HCT116 (cell line): ENCODE results near the gene HCRTR1. TPM values are rescaled to one million over a fixed set of nuclear protein-coding genes. Genes with fewer than 3 reads are reported as not detected.

ENCODE experiments used
- ATAC-seq: fragments of 200-7000 bp; cut with Tn5 transposase; 2 replicates; pipeline ENCODE4 v1.9.1; 2020; ENCODE audit warnings: mild to moderate bottlenecking, moderate library complexity
- BruUV-seq: library from RNA; stranded (reverse); fragments of 400-500 nt; replicated peaks from 2 replicates; lab custom pipeline; 2021; lab: Mats Ljungman, UMichigan
- CTCF ChIA-PET: fragments of 300-600 bp; sonication (Branson Sonifier 250); formaldehyde crosslinking; loops from one replicate; lab custom pipeline; 2021; ENCODE audit warnings: antibody characterized with exemption; lab: Charles Lee
- POLR2A ChIA-PET: fragments of 300-600, 350-600 bp; sonication (Branson Sonifier 250); formaldehyde crosslinking; loops from one replicate; lab custom pipeline; 2021; ENCODE audit warnings: antibody characterized with exemption; lab: Charles Lee
- RAD21 ChIA-PET, 2 experiments: fragments of 300-600 bp; sonication (Branson Sonifier 250); formaldehyde crosslinking; loops; one replicate each; lab custom pipeline; 2023; ENCODE audit warnings: low total read pairs in 2 of 2; ENCODE audit not compliant: uncharacterized antibody in 2 of 2, unreplicated experiment in 2 of 2, low non-redundant PET in 1 of 2; lab: Charles Lee
- DNase-seq: peaks from one replicate; pipeline ENCODE4 v3.0.0-alpha.2; 2010; ENCODE audit warnings: low read depth, low spot score
- H2AFZ ChIP-seq: fragments of 200-600 bp; shearing (Covaris generic), sonication (generic); 2 replicates; pipeline ENCODE4 v1.6.1; 2017; ENCODE audit warnings: low read depth, mixed run types, mixed read lengths, antibody characterized with exemption, low read length; ENCODE audit not compliant: poor library complexity, severe bottlenecking
- H3K27ac ChIP-seq: 2 replicates; pipeline ENCODE4 v1.5.1; 2012; ENCODE audit warnings: low read depth, low read length
- H3K27me3 ChIP-seq: fragments of 200-600 bp; sonication (generic); 2 replicates; pipeline ENCODE4 v1.6.1; 2016; ENCODE audit warnings: mixed run types, low read length, mixed read lengths; ENCODE audit not compliant: insufficient read depth
- H3K36me3 ChIP-seq, 2 experiments: fragments of 200-500 bp in 1 of 2; fragments of 200-600 bp in 1 of 2; sonication (Bioruptor generic) in 1 of 2; sonication (generic) in 1 of 2; 2 replicates each; pipeline versions ENCODE4 v1.5.1 to v1.6.1; 2014 to 2016; ENCODE audit warnings: low read length in 2 of 2, inconsistent platforms in 1 of 2, mixed read lengths in 1 of 2, mixed run types in 1 of 2; ENCODE audit not compliant: insufficient read depth in 2 of 2, control insufficient read depth in 1 of 2
- H3K4me1 ChIP-seq, 2 experiments: fragments of 200-600 bp in 1 of 2; sonication (generic) in 1 of 2; 2 replicates each; pipeline versions ENCODE4 v1.5.1 to v1.6.1; 2012 to 2017; ENCODE audit warnings: low read length in 2 of 2, inconsistent platforms in 1 of 2, mild to moderate bottlenecking in 1 of 2, mixed read lengths in 1 of 2, mixed run types in 1 of 2, moderate library complexity in 1 of 2; ENCODE audit not compliant: insufficient read depth in 2 of 2, control insufficient read depth in 1 of 2
- H3K4me2 ChIP-seq: fragments of 200-600 bp; sonication (generic); 2 replicates; pipeline ENCODE4 v1.6.1; 2017; ENCODE audit warnings: mixed run types, low read length, mixed read lengths
- H3K4me3 ChIP-seq, 2 experiments: fragments of 200-600 bp in 1 of 2; sonication (generic) in 1 of 2; replicated peaks in 1 of 2; 2 replicates each; pipeline ENCODE4 v1.5.1; 2011 to 2016; ENCODE audit warnings: low read length in 2 of 2, control low read depth in 1 of 2, low read depth in 1 of 2, mild to moderate bottlenecking in 1 of 2, mixed read lengths in 1 of 2, mixed run types in 1 of 2
- H3K79me2 ChIP-seq: fragments of 200-600 bp; sonication (generic); 2 replicates; pipeline ENCODE4 v1.6.1; 2017; ENCODE audit warnings: mild to moderate bottlenecking, mixed run types, low read length, moderate library complexity, mixed read lengths; ENCODE audit not compliant: insufficient read depth
- H3K9ac ChIP-seq: fragments of 200-600 bp; sonication (generic); 2 replicates; pipeline ENCODE4 v1.6.1; 2016; ENCODE audit warnings: low read length, mixed read lengths
- H3K9me2 ChIP-seq: fragments of 200-600 bp; sonication (generic), shearing (Covaris generic); 2 replicates; pipeline ENCODE4 v1.6.1; 2017; ENCODE audit warnings: mixed run types, mild to moderate bottlenecking, moderate library complexity; ENCODE audit not compliant: insufficient read depth
- H3K9me3 ChIP-seq, 2 experiments: fragments of 200-500 bp in 1 of 2; fragments of 200-600 bp in 1 of 2; sonication (Bioruptor generic) in 1 of 2; sonication (generic) in 1 of 2; 2 replicates each; pipeline ENCODE4 v1.6.1; 2014 to 2017; ENCODE audit warnings: low read length in 2 of 2, mixed read lengths in 2 of 2, inconsistent platforms in 1 of 2, low read depth in 1 of 2, mild to moderate bottlenecking in 1 of 2, mixed run types in 1 of 2, moderate library complexity in 1 of 2; ENCODE audit not compliant: control insufficient read depth in 1 of 2, insufficient read depth in 1 of 2
- H4K20me1 ChIP-seq: fragments of 200-600 bp; sonication (generic), shearing (Covaris generic); 2 replicates; pipeline ENCODE4 v1.6.1; 2017; ENCODE audit warnings: mixed run types, mild to moderate bottlenecking, moderate library complexity; ENCODE audit not compliant: insufficient read depth
- CBX3 ChIP-seq: IDR thresholded peaks from 2 replicates; pipeline ENCODE4 v1.6.1; 2012; ENCODE audit warnings: low read depth
- CEBPB ChIP-seq: IDR thresholded peaks from 2 replicates; pipeline ENCODE4 v1.6.1; 2012; ENCODE audit warnings: low read depth
- EGR1 ChIP-seq: IDR thresholded peaks from 2 replicates; pipeline ENCODE4 v1.6.1; 2012; ENCODE audit warnings: low read depth
- ELF1 ChIP-seq: IDR thresholded peaks from 2 replicates; pipeline ENCODE4 v1.6.1; 2012; ENCODE audit warnings: low read depth, borderline replicate concordance
- EZH2phosphoT487 ChIP-seq: fragments of 200-600 bp; IDR thresholded peaks from 2 replicates; pipeline ENCODE4 v1.6.1; 2018; ENCODE audit warnings: antibody characterized with exemption, borderline replicate concordance
- FOSL1 ChIP-seq: IDR thresholded peaks from 2 replicates; pipeline ENCODE4 v1.6.1; 2012; ENCODE audit warnings: low read depth
- JUND ChIP-seq: IDR thresholded peaks from 2 replicates; pipeline ENCODE4 v1.6.1; 2012
- MAX ChIP-seq: IDR thresholded peaks from 2 replicates; pipeline ENCODE4 v1.6.1; 2012
- POLR2AphosphoS5 ChIP-seq: IDR thresholded peaks from 2 replicates; pipeline ENCODE4 v1.6.1; 2011; ENCODE audit warnings: mild to moderate bottlenecking, low read depth, low read length, moderate library complexity
- RAD21 ChIP-seq: IDR thresholded peaks from 2 replicates; pipeline ENCODE4 v1.6.1; 2012; ENCODE audit warnings: low read depth, mild to moderate bottlenecking
- SIN3A ChIP-seq: IDR thresholded peaks from 2 replicates; pipeline ENCODE4 v1.6.1; 2012; ENCODE audit warnings: low read depth
- TCF7L2 ChIP-seq: IDR thresholded peaks from 2 replicates; pipeline ENCODE4 v1.7.0; 2011; ENCODE audit warnings: borderline replicate concordance, inconsistent platforms; ENCODE audit not compliant: insufficient read depth, insufficient read length; ENCODE audit errors: extremely low read depth
- ZNF274 ChIP-seq: fragments of 200-500 bp; sonication (Bioruptor generic); IDR thresholded peaks from 2 replicates; pipeline ENCODE4 v1.6.1; 2014; ENCODE audit warnings: mild to moderate bottlenecking, low read depth, low read length, inconsistent platforms
- intact Hi-C: fragments of 100-400 bp; cut with micrococcal nuclease; formaldehyde crosslinking; loops from 2 replicates; pipeline ENCODE4 v1.10.0; 2022
- total RNA-seq: library from RNA; stranded (reverse); gene quantifications from one replicate; pipeline ENCODE4 v1.2.1, GENCODE V29; 2021; ENCODE audit not compliant: unreplicated experiment
- TF ChIP-seq, protein P1 (sequence below): IDR thresholded peaks from 2 replicates; pipeline ENCODE4 v1.6.1; 2012
- TF ChIP-seq, protein P2 (sequence below), 3 experiments: fragments of 200-600 bp in 1 of 3; sonication (generic) in 1 of 3; IDR thresholded peaks in 2 of 3; conservative IDR thresholded peaks in 1 of 3; 2 replicates each; pipeline ENCODE4 v1.5.1; 2012 to 2017; ENCODE audit warnings: low read depth in 2 of 3, low read length in 2 of 3, antibody characterized with exemption in 1 of 3, borderline replicate concordance in 1 of 3, control low read depth in 1 of 3, mild to moderate bottlenecking in 1 of 3, mixed read lengths in 1 of 3, mixed run types in 1 of 3, moderate library complexity in 1 of 3; ENCODE audit not compliant: insufficient read depth in 1 of 3
- TF ChIP-seq, protein P3 (sequence below): IDR thresholded peaks from 2 replicates; pipeline ENCODE4 v1.6.1; 2012; ENCODE audit warnings: low read depth

The HCRTR1 gene
- total RNA-seq, 1 experiment from 2014 or later: not detected

DNA sequence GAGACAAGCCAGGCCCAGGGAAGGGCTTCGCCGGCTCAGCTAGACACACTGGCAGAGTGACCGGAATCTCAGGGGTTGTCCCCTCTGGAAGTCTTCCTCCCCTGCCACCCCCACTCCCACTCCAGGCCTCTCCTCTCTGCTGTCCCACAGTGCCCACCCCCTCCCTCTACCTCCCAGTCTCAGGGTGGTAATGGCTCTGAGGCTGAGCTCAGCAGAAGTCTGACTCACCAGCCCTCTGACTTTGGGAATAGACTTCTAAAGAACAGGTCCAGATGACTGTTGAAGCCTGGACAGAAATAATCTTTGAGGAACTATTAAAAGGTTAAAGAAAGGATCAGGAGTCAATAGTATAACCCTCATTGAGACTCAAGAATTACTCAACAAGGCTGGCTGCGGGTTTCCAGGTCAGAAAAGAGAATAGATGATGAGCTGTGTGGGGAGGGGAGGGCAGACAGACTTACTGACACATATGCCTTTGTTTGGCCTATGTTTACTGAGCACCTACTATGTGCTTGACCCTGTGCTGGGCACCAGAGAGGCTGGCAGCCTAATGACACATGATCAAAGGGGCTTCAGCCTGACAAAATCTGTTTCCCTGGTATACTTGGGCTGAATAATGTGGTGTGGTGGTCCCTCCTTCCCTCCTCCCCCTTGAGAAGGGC lies 8.2 kb downstream of the HCRTR1 start:
- no peaks in the 10 kb centered on the region for H3K9me3 ChIP-seq
- ATAC-seq (0 out of 2 replicates have a peak, but pooled peaks have one; percentile 18), DNase-seq (no peak)
- H3K9me2 ChIP-seq: no peaks in the 10 kb centered on the region
- intact Hi-C loops: no loop called here
- no peaks in the 10 kb centered on the region for H3K79me2 ChIP-seq
- H3K4me3 ChIP-seq: no peak overlapping the region
- CTCF ChIA-PET: no interaction called here
- TF ChIP-seq ELF1: no peak
- TF ChIP-seq CBX3: no peak
- no peak for TF ChIP-seq SIN3A
- no peak for TF ChIP-seq EGR1
- no peak for TF ChIP-seq MAX
- TF ChIP-seq FOSL1: no peak
- no peak for TF ChIP-seq POLR2AphosphoS5
- TF ChIP-seq JUND: no peak
- TF ChIP-seq, protein P1, sequence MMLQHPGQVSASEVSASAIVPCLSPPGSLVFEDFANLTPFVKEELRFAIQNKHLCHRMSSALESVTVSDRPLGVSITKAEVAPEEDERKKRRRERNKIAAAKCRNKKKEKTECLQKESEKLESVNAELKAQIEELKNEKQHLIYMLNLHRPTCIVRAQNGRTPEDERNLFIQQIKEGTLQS: no peak
- TF ChIP-seq, protein P2, sequence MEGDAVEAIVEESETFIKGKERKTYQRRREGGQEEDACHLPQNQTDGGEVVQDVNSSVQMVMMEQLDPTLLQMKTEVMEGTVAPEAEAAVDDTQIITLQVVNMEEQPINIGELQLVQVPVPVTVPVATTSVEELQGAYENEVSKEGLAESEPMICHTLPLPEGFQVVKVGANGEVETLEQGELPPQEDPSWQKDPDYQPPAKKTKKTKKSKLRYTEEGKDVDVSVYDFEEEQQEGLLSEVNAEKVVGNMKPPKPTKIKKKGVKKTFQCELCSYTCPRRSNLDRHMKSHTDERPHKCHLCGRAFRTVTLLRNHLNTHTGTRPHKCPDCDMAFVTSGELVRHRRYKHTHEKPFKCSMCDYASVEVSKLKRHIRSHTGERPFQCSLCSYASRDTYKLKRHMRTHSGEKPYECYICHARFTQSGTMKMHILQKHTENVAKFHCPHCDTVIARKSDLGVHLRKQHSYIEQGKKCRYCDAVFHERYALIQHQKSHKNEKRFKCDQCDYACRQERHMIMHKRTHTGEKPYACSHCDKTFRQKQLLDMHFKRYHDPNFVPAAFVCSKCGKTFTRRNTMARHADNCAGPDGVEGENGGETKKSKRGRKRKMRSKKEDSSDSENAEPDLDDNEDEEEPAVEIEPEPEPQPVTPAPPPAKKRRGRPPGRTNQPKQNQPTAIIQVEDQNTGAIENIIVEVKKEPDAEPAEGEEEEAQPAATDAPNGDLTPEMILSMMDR (IDR thresholded peaks at IDR 0.05 in 2 of 3, conservative IDR thresholded peaks at IDR 0.05 in 1 of 3; ENCODE audit: borderline replicate concordance in 1 of 3, insufficient read depth in 1 of 3, low read depth in 2 of 3, low read length in 2 of 3): no peak
- TF ChIP-seq, protein P3, sequence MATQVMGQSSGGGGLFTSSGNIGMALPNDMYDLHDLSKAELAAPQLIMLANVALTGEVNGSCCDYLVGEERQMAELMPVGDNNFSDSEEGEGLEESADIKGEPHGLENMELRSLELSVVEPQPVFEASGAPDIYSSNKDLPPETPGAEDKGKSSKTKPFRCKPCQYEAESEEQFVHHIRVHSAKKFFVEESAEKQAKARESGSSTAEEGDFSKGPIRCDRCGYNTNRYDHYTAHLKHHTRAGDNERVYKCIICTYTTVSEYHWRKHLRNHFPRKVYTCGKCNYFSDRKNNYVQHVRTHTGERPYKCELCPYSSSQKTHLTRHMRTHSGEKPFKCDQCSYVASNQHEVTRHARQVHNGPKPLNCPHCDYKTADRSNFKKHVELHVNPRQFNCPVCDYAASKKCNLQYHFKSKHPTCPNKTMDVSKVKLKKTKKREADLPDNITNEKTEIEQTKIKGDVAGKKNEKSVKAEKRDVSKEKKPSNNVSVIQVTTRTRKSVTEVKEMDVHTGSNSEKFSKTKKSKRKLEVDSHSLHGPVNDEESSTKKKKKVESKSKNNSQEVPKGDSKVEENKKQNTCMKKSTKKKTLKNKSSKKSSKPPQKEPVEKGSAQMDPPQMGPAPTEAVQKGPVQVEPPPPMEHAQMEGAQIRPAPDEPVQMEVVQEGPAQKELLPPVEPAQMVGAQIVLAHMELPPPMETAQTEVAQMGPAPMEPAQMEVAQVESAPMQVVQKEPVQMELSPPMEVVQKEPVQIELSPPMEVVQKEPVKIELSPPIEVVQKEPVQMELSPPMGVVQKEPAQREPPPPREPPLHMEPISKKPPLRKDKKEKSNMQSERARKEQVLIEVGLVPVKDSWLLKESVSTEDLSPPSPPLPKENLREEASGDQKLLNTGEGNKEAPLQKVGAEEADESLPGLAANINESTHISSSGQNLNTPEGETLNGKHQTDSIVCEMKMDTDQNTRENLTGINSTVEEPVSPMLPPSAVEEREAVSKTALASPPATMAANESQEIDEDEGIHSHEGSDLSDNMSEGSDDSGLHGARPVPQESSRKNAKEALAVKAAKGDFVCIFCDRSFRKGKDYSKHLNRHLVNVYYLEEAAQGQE: no peak
- TF ChIP-seq RAD21: no peak
- no peak for TF ChIP-seq TCF7L2
- TF ChIP-seq EZH2phosphoT487: no peak
- TF ChIP-seq ZNF274: no peak
- no peak for TF ChIP-seq CEBPB
- H4K20me1 ChIP-seq: no peaks in the 10 kb centered on the region
- peaks cover 9 to 15% of the 10 kb centered on the region in 2 experiments; a peak in 3 of 4 replicates for H3K36me3 ChIP-seq
- no peak overlapping the region for H2AFZ ChIP-seq
- POLR2A ChIA-PET: no interaction called here
- RAD21 ChIA-PET: no interaction called here
- no peak overlapping the region for H3K9ac ChIP-seq
- H3K4me1 ChIP-seq: no peaks in the 10 kb centered on the region; a peak in 1 of 4 replicates
- no TSS peak for BruUV-seq
- H3K27me3 ChIP-seq: no peaks in the 10 kb centered on the region
- H3K27ac ChIP-seq: no peak overlapping the region
- H3K4me2 ChIP-seq: no peak overlapping the region
